NCI-H146 treated with DMSO at 0.1 percent for 48 hours (cell line): ENCODE results near the gene FCF1.
"Not testable (repeated sequence)": the region's sequence is repeated elsewhere in the genome, so short reads cannot be mapped to it uniquely, and the experiment has no call there.

Source experiments
- DNase-seq: peaks from one replicate; lab custom pipeline; 2025; ENCODE audit not compliant: unreplicated experiment; lab: John Stamatoyannopoulos, UW

Gene FCF1

DNA sequence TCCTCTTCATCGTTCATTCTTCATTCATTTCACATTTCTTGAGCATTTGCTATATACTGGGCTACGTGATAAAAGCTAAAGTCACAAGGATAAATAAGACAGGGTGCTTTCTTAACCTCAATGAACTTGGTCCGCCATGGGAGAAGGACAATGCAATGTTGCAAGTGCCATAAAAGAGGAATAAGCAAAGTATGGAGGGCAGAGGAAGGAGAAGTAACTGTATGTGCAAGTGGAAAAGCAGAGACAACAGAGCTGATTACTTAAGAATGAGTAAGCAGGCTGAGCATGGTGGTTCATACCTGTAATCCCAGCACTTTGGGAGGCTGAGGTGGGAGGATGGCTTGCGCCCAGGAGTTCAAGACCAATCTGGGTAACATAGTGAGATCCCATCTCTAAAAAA lies 14.5 kb upstream of the FCF1 start:
- no peak for DNase-seq

DNA sequence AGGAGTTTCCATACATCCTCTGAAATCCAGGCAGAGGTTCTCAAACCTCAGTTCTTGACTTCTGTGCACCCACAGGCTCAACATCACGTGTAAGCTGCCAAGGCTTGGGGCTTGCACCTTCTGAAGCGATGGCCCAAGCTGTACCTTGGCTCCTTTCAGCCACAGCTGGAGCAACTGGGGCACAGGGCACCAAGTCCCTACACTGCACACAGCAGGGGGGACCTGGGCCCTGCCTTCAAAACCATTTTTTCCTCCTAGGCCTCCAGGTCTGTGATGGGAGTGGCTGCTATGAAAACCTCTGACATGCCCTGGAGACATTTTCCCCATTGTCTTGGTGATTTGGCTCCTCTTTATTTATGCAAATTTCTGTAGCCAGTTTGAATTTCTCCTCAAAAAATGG lies 10.7 kb upstream of the FCF1 start:
- no peak for DNase-seq

DNA sequence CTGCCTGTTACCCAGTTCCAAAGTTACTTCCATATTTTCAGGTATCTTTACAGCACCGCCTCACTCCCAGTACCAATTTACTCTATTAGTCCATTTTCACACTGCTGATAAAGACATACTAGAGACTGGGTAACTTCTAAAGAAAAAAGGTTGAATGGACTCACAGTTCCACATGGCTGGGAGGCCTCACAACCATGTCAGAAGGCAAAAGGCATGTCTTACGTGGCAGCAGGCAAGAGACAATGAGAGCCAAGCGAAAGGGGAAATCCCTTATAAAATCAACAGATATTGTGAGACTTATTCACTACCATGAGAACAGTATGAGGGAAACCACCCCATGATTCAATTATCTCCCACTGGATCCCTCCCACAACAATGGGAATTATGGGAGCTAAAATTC lies 9.9 kb upstream of the FCF1 start:
- DNase-seq, result no peak

DNA sequence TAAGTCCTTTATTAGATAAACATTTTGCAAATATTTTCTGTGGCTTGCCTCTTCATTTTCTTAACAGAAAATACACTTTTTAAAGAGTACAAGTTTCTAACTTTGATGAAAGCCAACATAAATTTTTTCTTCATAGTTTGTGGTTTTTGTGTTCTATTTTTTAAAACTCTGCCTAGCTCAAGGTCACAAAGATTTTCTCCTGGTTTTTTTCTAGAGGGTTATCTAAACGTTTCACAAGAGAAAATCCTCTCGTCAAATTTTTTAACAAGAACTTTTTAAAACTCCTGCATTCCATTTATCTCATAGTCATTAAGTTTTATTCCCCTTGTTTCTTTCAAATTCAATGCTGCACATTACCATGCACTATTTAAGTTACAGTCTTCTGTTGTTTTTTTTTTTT lies 8.3 kb upstream of the FCF1 start:
- DNase-seq, result no peak

DNA sequence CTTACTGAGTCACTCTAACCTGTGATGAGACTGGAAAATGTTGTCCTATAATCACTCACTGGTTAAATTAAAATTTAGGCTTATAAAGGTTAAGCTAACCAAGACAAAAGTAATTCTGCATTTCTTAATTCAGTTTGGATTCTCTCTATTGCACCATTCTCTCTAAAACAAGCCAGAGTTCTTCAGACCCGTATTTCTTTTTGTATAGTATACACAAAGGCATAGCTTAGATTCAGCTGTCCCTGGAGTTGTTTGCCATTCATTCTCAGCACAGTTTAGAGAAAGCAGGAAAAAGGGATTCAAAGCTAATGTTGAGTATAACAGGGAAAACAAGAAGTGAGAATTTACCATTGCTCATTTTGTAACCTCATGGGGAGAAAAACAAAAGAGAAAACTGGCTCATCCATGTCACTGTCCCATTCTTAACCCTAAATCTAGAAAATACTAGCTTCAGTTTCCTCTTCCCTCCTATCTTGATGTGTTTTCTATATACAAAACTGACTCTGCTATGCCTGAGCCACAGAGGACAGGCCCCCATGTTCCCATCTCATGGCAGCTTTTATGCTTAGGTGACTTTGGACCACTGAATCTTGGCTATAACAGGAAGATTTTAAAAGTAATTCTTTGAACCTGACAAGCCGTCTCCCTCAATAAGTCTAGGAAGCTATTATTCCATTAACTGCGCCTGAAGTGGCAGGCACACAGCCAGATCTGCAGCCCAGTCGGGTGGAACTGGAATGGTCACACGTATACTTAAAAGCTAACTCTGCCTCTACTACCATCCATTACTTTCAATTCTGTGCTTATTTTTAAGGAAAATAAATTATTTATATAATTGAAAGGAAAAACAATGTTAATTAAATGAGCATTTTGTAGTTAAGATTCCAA lies 7.1 kb upstream of the FCF1 start:
- DNase-seq, result no peak

DNA sequence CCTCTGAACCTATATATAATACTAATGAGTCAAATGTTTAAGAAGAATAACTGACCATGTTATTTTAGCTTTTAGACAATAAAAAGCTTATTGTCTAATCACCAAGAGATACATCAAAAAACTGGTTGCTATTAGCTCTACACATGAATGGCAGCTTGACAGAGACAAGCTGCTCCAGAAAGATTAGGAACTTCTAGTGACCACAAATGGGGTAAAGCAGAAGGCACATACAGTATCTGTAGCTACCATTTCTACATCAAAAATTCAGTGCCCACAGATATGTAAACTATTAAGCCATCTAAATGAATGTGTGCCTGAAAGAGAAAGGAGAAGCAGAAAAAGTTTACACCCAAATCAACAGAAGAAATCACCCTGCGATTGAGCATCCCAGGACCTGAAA lies 2.5 kb upstream of the FCF1 start:
- no peak for DNase-seq

DNA sequence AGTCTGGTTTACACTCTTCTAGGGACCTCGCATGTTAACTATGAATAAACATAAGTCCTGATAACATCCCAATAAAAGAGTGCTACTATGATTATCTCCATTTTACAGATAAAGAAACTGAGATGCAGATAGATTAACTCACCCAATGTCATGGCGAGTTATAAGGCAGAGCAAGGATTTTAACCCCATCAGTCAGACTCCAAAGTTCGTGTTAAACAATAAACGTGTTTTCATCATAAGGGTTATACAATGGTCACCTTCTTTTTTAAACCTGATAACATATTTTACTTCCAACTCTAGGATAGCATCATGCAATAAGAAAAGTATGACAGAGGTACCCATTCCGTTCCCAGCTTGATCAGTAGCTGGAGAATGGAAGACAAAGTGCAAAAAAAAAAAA lies 1.3 kb upstream of the FCF1 start:
- DNase-seq, result no peak

DNA sequence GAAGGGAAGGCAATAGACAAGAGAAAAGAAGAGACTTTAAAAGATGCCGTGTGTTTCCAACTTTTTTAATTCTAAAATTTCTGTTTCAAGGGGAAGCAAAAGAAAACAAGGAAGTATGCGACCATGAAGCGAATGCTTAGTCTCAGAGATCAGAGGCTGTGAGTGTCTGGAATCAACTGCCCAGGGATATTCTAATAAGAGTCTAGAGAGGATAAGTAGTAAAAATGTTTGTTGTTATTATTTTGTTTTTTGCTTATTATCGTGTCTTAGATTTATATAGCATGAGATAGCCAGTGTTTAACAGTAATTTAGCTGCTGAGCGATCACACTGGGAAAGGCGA lies 421 bp downstream of the FCF1 start:
- DNase-seq, result no peak

DNA sequence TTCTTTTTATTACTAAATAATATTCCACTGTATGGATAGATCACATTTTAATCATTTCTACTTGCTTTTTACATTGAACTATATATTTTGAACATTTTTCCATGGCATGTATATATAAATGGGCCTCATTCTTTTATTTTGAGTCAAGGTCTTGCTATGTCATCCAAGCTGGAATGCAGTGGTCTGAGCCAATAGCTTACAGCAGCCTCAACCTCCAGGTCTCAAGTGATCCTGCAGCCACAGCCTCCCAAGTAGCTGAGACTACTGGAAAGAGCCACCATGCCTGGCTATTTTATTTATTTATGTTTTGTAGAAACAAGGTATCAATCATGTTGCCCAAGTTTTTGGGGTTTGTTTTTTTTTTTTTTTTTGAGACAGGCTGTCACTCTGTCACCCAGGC lies 7.6 kb downstream of the FCF1 start:
- no peak for DNase-seq

DNA sequence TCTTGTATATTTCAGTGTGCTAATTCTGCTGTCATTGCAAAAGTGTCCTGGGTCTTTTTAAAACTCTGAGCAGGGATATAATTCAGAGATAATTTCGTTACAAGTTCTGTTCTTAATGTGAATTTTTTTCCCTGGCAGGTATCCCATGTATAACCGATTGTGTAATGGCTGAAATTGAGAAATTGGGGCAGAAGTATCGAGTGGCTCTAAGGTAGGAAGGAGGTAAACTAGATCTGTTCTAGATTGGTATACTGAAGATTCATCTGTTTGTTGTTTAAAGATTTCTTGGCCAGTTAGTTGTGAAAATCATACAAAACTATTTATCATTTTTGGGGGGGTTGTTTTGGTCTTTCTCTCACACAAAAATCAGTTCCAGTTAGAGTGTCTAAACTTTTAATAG lies 10.2 kb downstream of the FCF1 start:
- no peak for DNase-seq

DNA sequence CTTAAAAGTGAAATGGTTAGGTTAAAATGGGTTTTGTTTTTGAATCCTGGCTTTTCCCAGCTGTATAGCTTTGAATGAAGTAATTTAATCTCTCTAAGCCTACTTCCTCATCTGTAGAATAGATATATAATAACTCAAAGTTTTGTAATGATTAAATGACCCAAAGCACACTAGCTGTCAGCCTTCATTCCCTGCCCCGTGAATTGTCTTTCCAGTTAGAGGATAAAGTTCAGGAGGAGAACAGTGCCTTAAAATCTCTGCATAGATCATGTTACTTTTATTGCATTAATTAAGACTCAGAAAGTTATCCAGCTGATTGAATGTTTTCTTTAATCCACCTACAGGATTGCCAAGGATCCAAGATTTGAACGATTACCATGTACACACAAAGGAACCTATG lies 19.4 kb downstream of the FCF1 start:
- DNase-seq, result no peak

DNA sequence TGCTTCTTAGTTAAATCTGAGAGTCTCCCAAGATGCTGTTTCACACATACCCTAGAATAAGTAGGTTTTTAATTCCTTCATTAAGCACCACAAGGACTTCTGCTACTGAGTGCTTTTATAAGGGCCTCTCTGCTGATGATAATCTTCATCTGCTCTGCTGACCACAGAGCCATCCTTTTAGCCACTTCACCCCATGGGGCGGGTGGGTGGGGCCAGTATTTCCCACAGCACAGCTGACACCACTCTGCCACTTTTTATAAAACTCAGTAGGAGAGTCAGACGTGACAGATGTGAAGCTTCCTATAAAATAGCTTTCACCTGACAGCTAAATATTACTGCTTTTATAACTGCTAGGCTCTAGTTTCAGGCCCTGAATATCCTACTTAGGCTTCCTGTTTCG lies 20.3 kb downstream of the FCF1 start:
- DNase-seq, result no peak

DNA sequence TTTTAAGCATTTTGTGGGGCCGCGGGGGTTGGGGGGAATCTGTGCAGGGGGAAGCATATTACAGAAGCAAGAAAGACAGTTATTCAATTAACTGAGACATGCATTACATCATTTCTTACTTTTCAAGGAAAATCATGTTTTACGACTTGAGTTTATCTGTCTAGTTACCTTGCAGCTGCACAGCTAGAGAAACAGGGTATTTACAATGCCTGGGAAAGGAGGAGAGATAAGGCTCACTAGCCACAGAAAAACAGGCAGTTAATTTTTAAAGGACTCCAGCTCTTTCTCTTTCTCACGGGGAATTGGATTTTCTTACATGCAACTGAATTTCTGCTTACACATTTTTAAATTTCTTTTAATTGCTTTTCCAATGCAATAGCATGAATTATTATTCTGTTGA lies 22.2 kb downstream of the FCF1 start:
- DNase-seq, result no peak

DNA sequence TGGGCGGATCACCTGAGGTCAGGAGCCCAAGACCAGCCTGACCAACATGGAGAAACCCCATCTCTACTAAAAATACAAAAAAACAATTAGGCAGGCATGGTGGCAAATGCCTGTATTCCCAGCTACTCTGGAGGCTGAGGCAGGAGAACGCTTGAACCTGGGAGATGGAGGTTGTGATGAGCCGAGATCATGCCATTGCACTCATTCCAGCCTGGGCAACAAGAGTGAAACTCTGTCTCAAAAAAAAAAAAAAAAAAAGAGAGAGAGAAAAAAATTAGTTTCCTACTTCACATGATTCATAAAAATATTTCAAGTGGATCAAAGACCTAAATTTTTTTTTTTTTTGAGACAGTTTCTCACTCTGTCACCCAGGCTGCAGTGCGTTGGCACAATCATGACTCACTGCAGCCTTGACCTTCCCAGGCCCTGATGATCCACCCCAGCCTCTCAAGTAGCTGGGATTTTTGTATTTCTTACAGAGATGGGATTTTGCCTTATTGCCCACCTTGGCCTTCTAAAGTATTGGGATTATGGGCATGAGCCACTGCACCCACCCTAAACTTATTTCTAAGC lies 24.9 kb downstream of the FCF1 start:
- no peak for DNase-seq

DNA sequence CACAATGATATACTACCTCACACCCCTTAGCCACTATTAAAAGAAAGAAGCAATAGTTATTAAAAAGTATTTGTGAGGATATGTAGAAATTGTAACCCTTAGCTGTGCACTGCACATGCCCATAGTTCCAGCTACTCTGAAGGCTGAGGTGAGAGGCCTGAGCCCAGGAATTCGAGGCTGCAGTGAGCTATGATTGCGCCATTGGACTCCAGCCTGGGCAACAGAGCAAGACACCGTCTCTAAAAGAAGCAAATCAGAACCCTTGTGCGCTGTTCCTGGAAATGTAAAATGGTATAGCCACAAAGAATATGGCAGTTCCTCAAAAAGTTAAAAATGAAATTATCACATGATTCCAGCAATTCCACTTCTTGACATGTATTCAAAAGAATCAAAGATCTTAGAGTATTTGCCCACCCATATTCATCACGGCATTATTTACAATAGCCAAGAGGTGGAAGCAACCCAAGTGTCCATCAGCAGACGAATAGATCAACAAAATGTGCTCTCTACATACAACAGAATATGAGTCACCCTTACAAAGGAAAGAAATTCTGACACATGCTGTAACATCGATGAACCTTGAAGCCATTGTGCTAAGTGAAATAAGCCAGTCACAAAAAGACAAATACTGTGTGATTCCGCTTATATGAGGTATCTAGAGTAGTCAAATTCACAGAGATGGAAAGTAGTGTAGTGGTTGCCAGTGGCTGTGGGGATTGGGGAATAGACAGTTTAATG lies 26.5 kb downstream of the FCF1 start:
- DNase-seq, result no peak

DNA sequence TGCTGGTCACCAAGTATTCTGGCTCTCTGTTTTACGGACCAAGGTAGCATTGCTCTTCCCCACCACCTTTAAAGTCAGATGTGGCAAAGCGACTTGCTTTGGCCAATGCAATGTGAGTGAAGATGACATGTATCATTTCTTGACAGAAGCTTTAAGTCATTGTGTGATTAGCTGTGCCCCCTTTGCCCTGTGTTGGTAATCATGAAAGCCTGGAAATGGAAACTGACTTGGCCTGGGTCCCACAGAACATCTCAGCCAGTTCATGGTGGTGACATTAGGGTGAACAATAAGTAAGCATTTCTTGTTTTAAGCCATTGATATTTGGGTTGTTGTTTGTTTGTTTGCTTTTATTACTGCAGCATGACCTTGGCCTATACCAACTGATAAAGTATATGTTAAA lies 34.3 kb downstream of the FCF1 start:
- DNase-seq, result no peak

DNA sequence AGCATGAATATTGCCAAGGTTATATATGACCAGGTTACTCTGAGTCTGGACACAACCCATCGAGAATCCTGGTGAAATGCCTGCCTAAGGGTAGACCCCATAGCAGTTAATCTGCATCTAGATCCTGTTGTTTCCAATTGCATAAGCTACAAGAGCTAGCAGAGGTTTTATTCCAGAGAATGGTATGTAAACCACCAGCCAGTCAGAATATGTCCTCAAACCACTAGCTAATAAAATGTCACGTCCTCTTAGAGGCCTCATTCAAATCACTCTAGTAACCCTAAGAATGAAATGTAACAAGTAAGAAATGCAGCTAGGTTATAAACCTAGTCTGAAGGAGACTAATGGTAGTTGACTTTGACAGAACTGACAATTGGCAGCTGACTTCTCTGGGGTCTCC lies 41.2 kb downstream of the FCF1 start:
- DNase-seq, result no peak

DNA sequence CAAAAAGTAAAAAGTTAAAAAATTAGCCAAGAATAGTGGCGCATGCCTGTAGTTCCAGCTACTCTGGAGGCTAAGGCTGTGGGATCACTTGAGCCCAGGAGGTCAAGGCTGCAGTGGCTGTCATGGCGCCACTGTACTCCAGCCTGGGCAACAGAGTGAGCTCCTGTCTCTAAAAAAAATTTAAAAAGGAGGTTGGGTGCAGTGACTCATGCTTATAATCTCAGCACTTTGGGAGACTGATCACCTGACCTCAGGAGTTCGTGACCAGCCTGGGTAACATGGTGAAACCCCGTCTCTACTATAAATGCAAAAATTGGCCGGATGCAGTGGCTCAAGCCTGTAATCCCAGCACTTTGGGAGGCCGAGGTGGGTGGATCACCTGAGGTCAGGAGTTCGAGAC lies 42.0 kb downstream of the FCF1 start:
- DNase-seq, result no peak

DNA sequence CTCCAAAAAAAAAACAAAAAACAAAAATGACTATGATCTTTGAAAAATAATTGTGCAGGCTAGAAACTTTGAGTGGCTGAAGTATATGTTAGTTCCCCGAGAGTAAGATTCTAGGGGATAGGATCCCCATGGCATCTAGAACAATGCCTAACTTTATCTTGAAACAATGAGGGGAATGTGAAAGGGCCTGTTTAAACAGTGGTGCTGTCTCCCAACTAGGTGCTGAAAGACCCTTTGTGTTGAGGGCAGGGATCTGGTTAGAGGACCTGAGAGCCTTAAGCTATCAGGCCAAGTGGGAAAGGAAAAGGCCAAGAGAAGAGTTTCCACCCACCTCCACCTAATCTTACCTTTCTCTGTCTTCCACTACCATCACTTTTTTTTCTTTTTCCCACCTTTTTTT lies 43.4 kb downstream of the FCF1 start:
- DNase-seq, result no peak

DNA sequence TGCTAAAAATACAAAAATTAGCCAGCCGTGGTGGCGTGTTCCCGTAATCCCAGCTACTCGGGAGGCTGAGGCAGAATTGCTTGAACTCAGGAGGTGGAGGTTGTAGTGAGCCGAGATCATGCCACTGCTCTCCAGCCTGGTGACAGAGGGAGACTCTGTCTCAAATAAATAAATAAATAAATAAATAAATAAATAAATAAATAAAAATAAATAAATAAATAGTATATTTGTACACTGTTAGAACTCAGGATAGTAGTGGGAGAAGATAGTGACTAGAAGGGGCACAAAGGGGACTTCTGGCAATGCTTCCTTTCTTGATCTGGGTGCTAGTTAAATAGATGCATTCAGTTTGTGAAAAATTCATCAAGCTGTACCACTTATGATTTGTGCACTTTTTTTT lies 45.6 kb downstream of the FCF1 start:
- DNase-seq, result not testable (repeated sequence)

DNA sequence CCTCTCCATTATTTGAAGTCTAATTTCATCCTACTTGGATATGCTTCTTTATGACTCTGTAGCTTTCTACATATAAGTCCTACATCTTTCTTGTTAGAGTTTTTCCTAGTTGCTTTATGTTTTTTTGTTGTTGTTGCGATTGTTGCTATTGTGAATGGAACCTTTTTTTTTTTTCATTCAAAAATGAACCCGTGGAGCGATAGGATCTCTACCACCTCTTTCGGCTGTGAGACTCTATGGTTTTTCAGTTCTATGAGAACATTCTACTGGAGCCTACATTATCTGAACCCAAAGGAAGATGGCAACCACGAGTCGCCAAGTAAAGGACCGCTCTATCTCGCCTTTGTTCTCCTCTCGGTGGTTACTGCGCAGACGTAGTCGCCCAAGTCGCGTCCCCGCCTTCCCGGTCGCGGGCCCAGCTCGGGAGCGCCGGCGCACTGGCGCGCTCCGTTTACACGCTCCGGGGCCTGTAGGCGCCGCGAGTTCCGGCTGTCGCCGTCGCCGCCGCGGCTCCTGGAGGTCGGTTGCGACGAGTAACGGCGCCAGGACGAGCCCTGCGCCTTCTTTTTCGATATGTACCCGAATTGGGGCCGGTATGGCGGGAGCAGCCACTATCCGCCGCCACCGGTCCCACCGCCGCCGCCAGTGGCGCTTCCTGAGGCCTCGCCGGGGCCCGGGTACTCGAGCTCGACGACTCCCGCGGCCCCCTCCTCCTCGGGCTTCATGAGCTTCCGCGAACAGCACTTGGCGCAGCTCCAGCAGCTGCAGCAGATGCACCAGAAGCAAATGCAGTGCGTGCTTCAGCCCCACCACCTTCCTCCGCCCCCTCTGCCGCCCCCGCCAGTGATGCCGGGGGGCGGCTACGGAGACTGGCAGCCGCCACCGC lies 50.2 kb downstream of the FCF1 start, which contains the start of gene YLPM1:
Gene YLPM1 (plus strand): TSS at position 400 of the 886 bp plus-strand sequence. CDS start 174 bp downstream, at position 574.
- peak; percentile 93 for DNase-seq
